NCI-H82 treated with DMSO at 0.1 percent for 48 hours (cell line): ENCODE results near the gene NTRK3.

Source experiments
- DNase-seq: peaks from one replicate; lab custom pipeline; 2025; ENCODE audit not compliant: unreplicated experiment; lab: John Stamatoyannopoulos, UW

NTRK3 gene

GRCh38 chr15:88232771-88233201, 23.8 kb downstream of the NTRK3 start:
- DNase-seq: no peak

- DNase-seq: peak; percentile 59
Observed at GRCh38 chr15:88231909-88232644, 24.5 kb downstream of the NTRK3 start.

GRCh38 chr15:88230823-88231222, 25.7 kb downstream of the NTRK3 start:
- DNase-seq: no peak

GRCh38 chr15:88225461-88225860, 31.1 kb downstream of the NTRK3 start:
- DNase-seq: no peak

- no peak for DNase-seq
Observed at GRCh38 chr15:88223084-88223483, 33.5 kb downstream of the NTRK3 start.

- no peak for DNase-seq
Observed at GRCh38 chr15:88221836-88222235, 34.7 kb downstream of the NTRK3 start.

GRCh38 chr15:88220443-88221335, 35.9 kb downstream of the NTRK3 start:
- no peak for DNase-seq

- no peak for DNase-seq
Observed at GRCh38 chr15:88219623-88220022, 36.9 kb downstream of the NTRK3 start.

GRCh38 chr15:88218557-88219221, 37.9 kb downstream of the NTRK3 start:
- no peak for DNase-seq

- DNase-seq: no peak
Observed at GRCh38 chr15:88215066-88215648, 41.4 kb downstream of the NTRK3 start.

- DNase-seq: no peak
Observed at GRCh38 chr15:88209111-88209510, 47.4 kb downstream of the NTRK3 start.

GRCh38 chr15:88208396-88208795, 48.1 kb downstream of the NTRK3 start:
- no peak for DNase-seq

GRCh38 chr15:88207565-88207964, 49.0 kb downstream of the NTRK3 start:
- DNase-seq: no peak

GRCh38 chr15:88204584-88204983, 52.0 kb downstream of the NTRK3 start:
- DNase-seq: no peak

GRCh38 chr15:88202231-88202630, 54.3 kb downstream of the NTRK3 start:
- no peak for DNase-seq

- DNase-seq: no peak
Observed at GRCh38 chr15:88201207-88201606, 55.3 kb downstream of the NTRK3 start.

- no peak for DNase-seq
Observed at GRCh38 chr15:88196961-88197360, 59.6 kb downstream of the NTRK3 start.

GRCh38 chr15:88194162-88194561, 62.4 kb downstream of the NTRK3 start:
- no peak for DNase-seq

- no peak for DNase-seq
Observed at GRCh38 chr15:88193415-88193814, 63.1 kb downstream of the NTRK3 start.

- no peak for DNase-seq
Observed at GRCh38 chr15:88191812-88192165, 64.8 kb downstream of the NTRK3 start.

GRCh38 chr15:88190232-88190631, 66.3 kb downstream of the NTRK3 start:
- no peak for DNase-seq
